Erythroblast (primary cell): ENCODE data around the gene MAPK12.

Source experiments
- DNase-seq, 2 experiments: peaks; one replicate each; lab custom pipeline; 2025; lab: John Stamatoyannopoulos, UW
- GATA1 ChIP-seq: IDR thresholded peaks from 2 replicates; pipeline ENCODE4 v1.6.1; 2011; ENCODE audit warnings: low read depth, mild to moderate bottlenecking, control low read depth, low read length, moderate library complexity
- POLR2A ChIP-seq: IDR thresholded peaks from 2 replicates; pipeline ENCODE4 v1.6.1; 2011; ENCODE audit warnings: mild to moderate bottlenecking, low read length

Gene MAPK12

DNA sequence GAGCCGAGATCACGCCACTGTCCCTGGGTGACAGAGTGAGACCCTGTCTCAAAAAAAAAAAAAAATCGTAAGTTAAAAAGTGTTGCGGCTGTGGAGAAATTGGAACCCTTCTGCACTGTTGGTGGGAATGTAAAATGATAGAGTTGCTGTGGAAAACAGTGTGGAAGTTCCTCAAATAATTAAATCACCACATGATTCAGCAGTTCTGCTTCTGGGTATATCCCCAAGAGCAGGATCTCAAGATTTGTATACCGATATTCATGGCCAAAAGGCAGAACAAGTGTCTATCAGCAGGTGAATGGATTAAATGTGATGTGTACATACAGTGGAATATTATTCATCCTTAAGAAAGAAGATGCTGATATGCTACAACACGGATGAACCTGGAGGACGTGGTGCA, 56.9 kb downstream of the MAPK12 start:
- TF ChIP-seq POLR2A (no peak), GATA1 (no peak)
- DNase-seq, result no peak

DNA sequence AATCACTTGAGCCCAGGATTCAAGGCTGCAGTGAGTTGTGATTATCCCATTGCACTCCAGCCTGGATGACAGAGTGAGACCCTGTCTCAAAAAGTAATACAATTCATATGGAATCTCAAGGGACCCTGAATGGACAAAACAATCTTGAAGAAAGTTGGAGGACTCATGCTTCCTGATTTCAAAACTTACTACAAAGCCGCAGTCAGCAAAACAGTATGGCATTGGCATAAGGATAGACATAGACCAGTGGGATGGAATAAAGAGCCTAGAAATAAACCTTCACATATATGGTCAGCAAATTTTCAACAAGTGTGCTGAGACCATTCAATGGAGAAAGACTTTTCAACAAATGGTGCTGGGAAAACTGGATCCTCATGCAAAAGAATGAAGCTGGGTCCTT, 58.2 kb downstream of the MAPK12 start:
- TF ChIP-seq GATA1 (no peak), POLR2A (no peak)
- no peak for DNase-seq
